GM18505 (cell line): ENCODE results near the gene CADM1.

ENCODE experiments used
- ATAC-seq: cut with Tn5 transposase; IDR thresholded peaks from one replicate; pipeline ENCODE4 v1.9.1; 2021; ENCODE audit not compliant: unreplicated experiment
- POLR2A ChIP-seq: IDR thresholded peaks from 4 replicates; pipeline ENCODE4 v1.6.1; 2011; ENCODE audit warnings: borderline replicate concordance; ENCODE audit not compliant: insufficient read depth, insufficient read length; ENCODE audit errors: extremely low read depth

Gene CADM1

GRCh38 chr11:115185931-115186330, 318.3 kb downstream of the CADM1 start:
- no peak for ATAC-seq
- no peak for TF ChIP-seq POLR2A

- no peak for TF ChIP-seq POLR2A
- no peak for ATAC-seq
Measured at GRCh38 chr11:115185507-115185906, 318.7 kb downstream of the CADM1 start.

GRCh38 chr11:115184901-115185300, 319.3 kb downstream of the CADM1 start:
- ATAC-seq = no peak
- no peak for TF ChIP-seq POLR2A

- ATAC-seq = no peak
- TF ChIP-seq POLR2A = no peak
Measured at GRCh38 chr11:115183830-115184229, 320.4 kb downstream of the CADM1 start.

- TF ChIP-seq POLR2A = no peak
- ATAC-seq = no peak
Measured at GRCh38 chr11:115183136-115183535, 321.1 kb downstream of the CADM1 start.

GRCh38 chr11:115182282-115182955, 321.8 kb downstream of the CADM1 start:
- no peak for TF ChIP-seq POLR2A
- no peak for ATAC-seq

GRCh38 chr11:115181538-115181937, 322.7 kb downstream of the CADM1 start:
- no peak for TF ChIP-seq POLR2A
- no peak for ATAC-seq

GRCh38 chr11:115180272-115180671, 323.9 kb downstream of the CADM1 start:
- no peak for ATAC-seq
- no peak for TF ChIP-seq POLR2A

GRCh38 chr11:115179636-115180035, 324.6 kb downstream of the CADM1 start:
- ATAC-seq = no peak
- no peak for TF ChIP-seq POLR2A

GRCh38 chr11:115178705-115179104, 325.5 kb downstream of the CADM1 start:
- no peak for TF ChIP-seq POLR2A
- ATAC-seq = no peak

- no peak for TF ChIP-seq POLR2A
- no peak for ATAC-seq
Measured at GRCh38 chr11:115173136-115173535, 331.1 kb downstream of the CADM1 start.

- no peak for TF ChIP-seq POLR2A
- ATAC-seq = no peak
Measured at GRCh38 chr11:115170133-115170815, 333.9 kb downstream of the CADM1 start.

- no peak for TF ChIP-seq POLR2A
- ATAC-seq = no peak
Measured at GRCh38 chr11:115169251-115169650, 335.0 kb downstream of the CADM1 start.

GRCh38 chr11:115168686-115169085, 335.5 kb downstream of the CADM1 start:
- no peak for ATAC-seq

More at GRCh38 chr11:115168686-115169085, 335.5 kb downstream of the CADM1 start:
- TF ChIP-seq POLR2A = no peak
